HUDEP-2 (cell line): ENCODE data around the gene FGF6.

Experiments used
- DNase-seq, 76 experiments: peaks; one replicate each; lab custom pipeline; 2025; ENCODE audit not compliant: unreplicated experiment in 76 of 76; lab: John Stamatoyannopoulos, UW

Gene FGF6

GRCh38 chr12:4448371-4448940, 2.8 kb upstream of the FGF6 start:
- no peak for DNase-seq

GRCh38 chr12:4447151-4447550, 1.5 kb upstream of the FGF6 start:
- DNase-seq = no peak

- DNase-seq = no peak
Observed at GRCh38 chr12:4446335-4446734, 720 bp upstream of the FGF6 start.

GRCh38 chr12:4444031-4444430, 1.6 kb downstream of the FGF6 start:
- DNase-seq = no peak

GRCh38 chr12:4443616-4444015, 2.0 kb downstream of the FGF6 start:
- no peak for DNase-seq

- DNase-seq = no peak
Observed at GRCh38 chr12:4441355-4442335, 4.0 kb downstream of the FGF6 start.

GRCh38 chr12:4440187-4440941, 5.3 kb downstream of the FGF6 start:
- no peak for DNase-seq

- no peak for DNase-seq
Observed at GRCh38 chr12:4439736-4440135, 5.9 kb downstream of the FGF6 start.

GRCh38 chr12:4438834-4439596, 6.6 kb downstream of the FGF6 start:
- DNase-seq = no peak

GRCh38 chr12:4435537-4435936, 10.1 kb downstream of the FGF6 start:
- no peak for DNase-seq

GRCh38 chr12:4434706-4435425, 10.7 kb downstream of the FGF6 start:
- no peak for DNase-seq

- no peak for DNase-seq
Observed at GRCh38 chr12:4434301-4434700, 11.3 kb downstream of the FGF6 start.

- DNase-seq = no peak
Observed at GRCh38 chr12:4433745-4434058, 11.9 kb downstream of the FGF6 start.

GRCh38 chr12:4432878-4433744, 12.5 kb downstream of the FGF6 start:
- no peak for DNase-seq

- DNase-seq = no peak
Observed at GRCh38 chr12:4431866-4432265, 13.7 kb downstream of the FGF6 start.

- DNase-seq = no peak
Observed at GRCh38 chr12:4431436-4431835, 14.2 kb downstream of the FGF6 start.

GRCh38 chr12:4424422-4424821, 21.2 kb downstream of the FGF6 start:
- no peak for DNase-seq

- DNase-seq = no peak
Observed at GRCh38 chr12:4423528-4424195, 22.0 kb downstream of the FGF6 start.

- no peak for DNase-seq
Observed at GRCh38 chr12:4422985-4423384, 22.6 kb downstream of the FGF6 start.
